Right lobe of liver (tissue), 4 donors: ENCODE measurements around the gene SLC15A2.

Experiments used
- POLR2A ChIP-seq: fragments of 450-650 bp; IDR thresholded peaks from one replicate; pipeline ENCODE4 v1.6.1; 2017; ENCODE audit warnings: antibody characterized with exemption, mild to moderate bottlenecking
- TF ChIP-seq, protein P1 (sequence below), 4 donors: fragments of 200-600 bp in 3 of 4; fragments of 450-650 bp in 1 of 4; IDR thresholded peaks; one replicate each; pipeline versions ENCODE4 v1.5.1 to v1.8.0; 2016 to 2022; ENCODE audit warnings: antibody characterized with exemption in 4 of 4, mild to moderate bottlenecking in 2 of 4
- donor health status: DM: no; HTN: no; CAD: no.
- donor health status: DM: no; HTN: no; CAD: no.
- donor health status: DM: no; HTN: yes; CAD: no.

DNA sequence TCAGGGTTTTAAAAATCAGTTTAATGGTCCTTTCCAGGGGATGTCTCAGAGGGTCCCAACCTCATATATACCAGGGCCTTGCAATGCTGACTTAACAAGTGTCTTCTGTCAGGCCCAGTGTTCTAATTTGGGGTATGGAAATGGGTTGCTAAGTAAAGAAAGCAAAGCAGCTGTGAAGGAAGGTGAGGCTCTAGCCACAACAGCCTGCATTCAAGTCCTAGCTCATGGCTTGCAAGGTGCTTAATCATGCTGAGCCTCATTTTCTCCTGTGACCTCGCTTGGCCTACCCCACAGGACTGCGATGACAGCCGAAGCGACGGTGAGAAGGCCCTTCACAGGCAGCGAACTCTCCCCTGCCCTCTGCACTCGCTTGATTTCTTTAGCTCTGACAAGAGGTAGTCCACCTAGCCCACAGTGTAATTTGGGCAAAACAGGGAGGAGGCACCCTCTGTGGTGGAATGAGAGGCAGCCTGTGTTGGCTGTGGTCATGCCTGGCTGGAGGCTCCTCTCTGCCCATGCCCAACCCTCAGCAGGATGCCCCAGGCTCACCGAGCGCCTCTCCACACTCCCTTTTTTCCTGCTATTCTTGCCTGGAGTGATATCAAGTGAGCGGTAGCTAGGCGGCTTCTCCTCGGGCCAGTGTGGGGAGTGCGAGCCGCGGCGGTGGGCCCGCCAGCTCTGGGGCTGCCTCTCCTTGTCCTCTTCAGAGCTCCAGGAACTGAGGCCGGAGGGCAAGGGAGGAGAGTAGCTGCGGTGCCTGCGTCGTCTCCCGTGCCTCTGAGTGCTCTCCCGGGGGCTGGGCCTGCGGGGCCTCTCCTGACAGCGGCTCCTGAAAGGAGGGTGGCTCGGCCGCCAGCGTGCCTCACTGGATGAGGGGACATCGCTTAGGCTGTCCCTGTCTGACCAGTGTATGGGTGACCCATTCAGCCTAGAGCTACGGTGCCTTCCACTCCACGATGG, 98.7 kb downstream of the SLC15A2 start:
- TF ChIP-seq, protein P1, sequence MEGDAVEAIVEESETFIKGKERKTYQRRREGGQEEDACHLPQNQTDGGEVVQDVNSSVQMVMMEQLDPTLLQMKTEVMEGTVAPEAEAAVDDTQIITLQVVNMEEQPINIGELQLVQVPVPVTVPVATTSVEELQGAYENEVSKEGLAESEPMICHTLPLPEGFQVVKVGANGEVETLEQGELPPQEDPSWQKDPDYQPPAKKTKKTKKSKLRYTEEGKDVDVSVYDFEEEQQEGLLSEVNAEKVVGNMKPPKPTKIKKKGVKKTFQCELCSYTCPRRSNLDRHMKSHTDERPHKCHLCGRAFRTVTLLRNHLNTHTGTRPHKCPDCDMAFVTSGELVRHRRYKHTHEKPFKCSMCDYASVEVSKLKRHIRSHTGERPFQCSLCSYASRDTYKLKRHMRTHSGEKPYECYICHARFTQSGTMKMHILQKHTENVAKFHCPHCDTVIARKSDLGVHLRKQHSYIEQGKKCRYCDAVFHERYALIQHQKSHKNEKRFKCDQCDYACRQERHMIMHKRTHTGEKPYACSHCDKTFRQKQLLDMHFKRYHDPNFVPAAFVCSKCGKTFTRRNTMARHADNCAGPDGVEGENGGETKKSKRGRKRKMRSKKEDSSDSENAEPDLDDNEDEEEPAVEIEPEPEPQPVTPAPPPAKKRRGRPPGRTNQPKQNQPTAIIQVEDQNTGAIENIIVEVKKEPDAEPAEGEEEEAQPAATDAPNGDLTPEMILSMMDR (IDR thresholded peaks at IDR 0.05) = no peak
- no peak for TF ChIP-seq POLR2A
